ENCODE data around the gene RER1. TPM values are rescaled to one million over a fixed set of nuclear protein-coding genes. Genes with fewer than 3 reads are reported as not detected.

RER1 gene
- total and polyA plus RNA-seq, 7 donors, result 68.8 to 119 (median 90.0) TPM

DNA sequence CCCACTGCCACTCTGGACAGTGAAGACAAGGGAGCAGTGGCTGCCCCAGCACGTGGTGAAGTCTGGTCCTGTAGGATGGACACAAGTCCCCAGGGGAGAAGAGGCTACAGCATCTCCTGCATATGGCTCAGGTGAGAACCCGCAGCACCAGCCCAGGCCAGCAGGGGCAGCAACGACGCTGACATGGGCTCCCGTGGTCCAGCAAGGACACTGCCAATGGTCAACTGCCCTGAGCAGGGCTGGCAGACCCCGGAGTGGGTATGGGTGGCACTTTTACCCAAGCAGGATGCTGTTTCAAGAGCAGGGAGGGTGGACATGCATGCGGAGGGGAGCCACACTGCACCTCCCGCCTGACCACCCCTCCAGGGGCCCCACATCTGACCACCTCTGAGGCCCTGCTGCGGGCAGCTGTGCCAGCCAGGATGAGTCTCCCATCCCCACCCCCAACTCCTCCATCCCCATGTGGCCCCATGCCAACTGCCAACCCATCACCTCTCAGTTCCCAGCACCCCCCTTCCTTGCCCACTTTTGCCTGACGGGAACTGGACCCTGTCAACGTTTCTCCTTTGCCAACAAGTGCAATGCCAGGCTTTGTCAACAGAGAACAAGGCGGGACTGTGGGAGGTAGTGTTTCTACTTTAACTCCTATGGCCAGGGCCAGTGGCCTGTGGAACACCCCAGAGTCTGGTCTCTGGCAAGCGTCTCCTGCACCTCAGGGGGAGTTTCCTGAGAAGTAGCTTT is 8.8 kb upstream of the RER1 start:
- 56 to 62% (median 58%) methylated on average over 12 to 13 of the region's 13 CpGs for WGBS, 3 donors
- TF ChIP-seq CTCF (IDR thresholded peaks at IDR 0.05), result peak; percentile 37
- ATAC-seq (peak in 3 of 4 donors; percentile 19 to 67 (median 31)), DNase-seq (peak in 1 of 2 donors; percentile 65)
- Histone ChIP-seq H3K9me3 (no peaks in the 10 kb centered on the region), H3K4me1 (no peaks in the 10 kb centered on the region), H3K27ac (no peak overlapping the region), H3K36me3 (ENCODE audit: insufficient read depth in 1 of 2, low read depth in 1 of 2) (peaks cover 0 to 7% of the 10 kb centered on the region in 2 donors), H3K4me3 (no peak overlapping the region), H3K27me3 (ENCODE audit: insufficient read depth in 3 of 3, low read length in 2 of 3) (no peaks in the 10 kb centered on the region)
- intact Hi-C loops (cut with DNase I), result no loop called here

DNA sequence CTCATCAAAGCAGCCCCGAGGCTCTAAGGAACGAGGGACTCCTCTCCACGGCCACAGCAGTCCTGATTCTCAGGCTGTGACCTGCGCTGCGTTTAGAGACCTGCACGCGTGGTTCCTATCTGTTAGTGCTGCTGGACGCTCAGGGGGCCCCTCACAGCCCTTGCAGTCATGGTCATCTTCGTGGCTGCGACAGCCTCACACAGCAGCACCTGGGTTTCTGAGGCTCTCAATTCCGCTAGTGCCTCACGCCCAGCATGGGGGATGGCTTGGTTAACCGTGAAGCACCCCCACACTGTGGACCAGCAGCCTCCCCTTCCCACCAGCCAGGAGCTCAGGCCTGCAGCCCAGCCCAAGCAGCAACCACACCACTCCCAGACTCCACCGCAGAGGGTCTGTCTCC is 8.1 kb upstream of the RER1 start:
- Histone ChIP-seq H3K27me3 (ENCODE audit: insufficient read depth in 3 of 3, low read length in 2 of 3) (no peaks in the 10 kb centered on the region), H3K4me3 (no peak overlapping the region), H3K36me3 (ENCODE audit: insufficient read depth in 1 of 2, low read depth in 1 of 2) (peaks cover 0 to 7% of the 10 kb centered on the region in 2 donors), H3K4me1 (no peaks in the 10 kb centered on the region), H3K27ac (no peak overlapping the region), H3K9me3 (no peaks in the 10 kb centered on the region)
- ATAC-seq (no peak), DNase-seq (peak in 1 of 2 donors; percentile 22)
- intact Hi-C loops (cut with DNase I), result no loop called here
- TF ChIP-seq CTCF (IDR thresholded peaks at IDR 0.05), result no peak
- 87 to 94% (median 89%) methylated on average over 14 of the region's 14 CpGs for WGBS, 3 donors

DNA sequence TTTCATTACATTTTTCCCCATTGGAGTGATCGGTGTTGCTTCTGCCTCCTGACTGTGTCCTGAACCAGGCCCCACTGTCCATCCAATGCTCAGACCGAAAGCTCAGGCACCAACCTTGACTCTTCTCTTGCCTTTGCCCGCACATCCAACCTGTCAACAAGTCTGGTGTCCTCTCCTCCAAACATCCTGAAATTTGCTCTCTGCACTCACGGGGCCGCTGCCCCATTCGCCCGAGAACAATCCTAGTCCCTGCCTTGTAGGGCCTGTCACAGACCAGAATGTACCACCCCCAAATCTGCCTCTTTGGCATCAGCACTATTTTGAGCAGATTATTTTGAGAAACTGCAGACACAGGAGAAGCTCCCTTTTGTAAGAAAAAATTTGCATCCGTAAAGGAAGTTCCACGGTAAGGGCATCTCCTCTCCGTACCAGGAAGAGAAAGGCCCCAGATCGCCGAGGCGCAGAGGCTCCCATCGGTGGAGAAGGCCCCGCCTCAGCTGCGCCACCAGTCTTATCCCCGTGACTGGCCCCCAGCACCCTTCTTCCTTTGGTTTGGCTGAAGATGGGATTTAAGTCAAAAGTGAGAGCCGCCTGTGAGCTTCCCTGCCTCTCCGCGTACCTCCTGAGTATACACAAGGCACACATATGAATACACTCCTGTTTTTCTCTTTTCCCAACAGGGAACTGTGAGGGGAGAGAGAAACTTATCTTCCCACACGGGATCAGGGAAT is 7.3 kb upstream of the RER1 start:
- ATAC-seq (no peak), DNase-seq (peak in 1 of 2 donors; percentile 28)
- Histone ChIP-seq H3K36me3 (ENCODE audit: insufficient read depth in 1 of 2, low read depth in 1 of 2) (peaks cover 0 to 7% of the 10 kb centered on the region in 2 donors), H3K27me3 (ENCODE audit: insufficient read depth in 3 of 3, low read length in 2 of 3) (no peaks in the 10 kb centered on the region), H3K4me1 (no peaks in the 10 kb centered on the region), H3K4me3 (no peak overlapping the region), H3K27ac (no peak overlapping the region), H3K9me3 (no peaks in the 10 kb centered on the region)
- intact Hi-C loops (cut with DNase I), result no loop called here
- TF ChIP-seq CTCF (IDR thresholded peaks at IDR 0.05), result no peak
- WGBS, 3 donors, result 87 to 92% (median 92%) methylated on average over 21 of the region's 21 CpGs

GRCh38 chr1:2384941-2385481 is 6.6 kb upstream of the RER1 start:
- WGBS, 3 donors, result 56 to 66% (median 59%) methylated on average over 29 to 41 of the region's 41 CpGs
- no peaks in the 10 kb centered on the region for H3K27me3 ChIP-seq (ENCODE audit: insufficient read depth in 3 of 3, low read length in 2 of 3)
- intact Hi-C loops (cut with DNase I), result no loop called here
- peak in 1 of 2 donors; percentile 53 for DNase-seq
- TF ChIP-seq CTCF (IDR thresholded peaks at IDR 0.05), result no peak
- no peak overlapping the region for H3K4me3 ChIP-seq
- no peaks in the 10 kb centered on the region for H3K4me1 ChIP-seq
- H3K9me3 ChIP-seq, result no peaks in the 10 kb centered on the region
- no peak overlapping the region for H3K27ac ChIP-seq
- H3K36me3 ChIP-seq (ENCODE audit: insufficient read depth in 1 of 2, low read depth in 1 of 2), result peaks cover 0 to 7% of the 10 kb centered on the region in 2 donors
- ATAC-seq, result no peak

Data from psoas muscle (tissue), 8 donors.